ENCODE measurements around the gene BTBD17.

The BTBD17 gene

GRCh38 chr17:74387365-74388218 lies 25.9 kb upstream of the BTBD17 start:
- DNase-seq (ENCODE audit: low read depth), result no peak

- no peak for DNase-seq (ENCODE audit: low read depth)
These were observed 24.7 kb upstream of the BTBD17 start for GRCh38 chr17:74386386-74386785.

- DNase-seq (ENCODE audit: low read depth), result no peak
These were observed 23.5 kb upstream of the BTBD17 start for GRCh38 chr17:74385201-74385600.

GRCh38 chr17:74383141-74383540 lies 21.5 kb upstream of the BTBD17 start:
- no peak for DNase-seq (ENCODE audit: low read depth)

GRCh38 chr17:74380959-74381808 lies 19.5 kb upstream of the BTBD17 start:
- no peak for DNase-seq (ENCODE audit: low read depth)

GRCh38 chr17:74380086-74380958 lies 18.7 kb upstream of the BTBD17 start:
- DNase-seq (ENCODE audit: low read depth), result no peak

GRCh38 chr17:74379495-74380085 lies 17.9 kb upstream of the BTBD17 start:
- DNase-seq (ENCODE audit: low read depth), result peak; percentile 71

- DNase-seq (ENCODE audit: low read depth), result no peak
These were observed 13.2 kb upstream of the BTBD17 start for GRCh38 chr17:74374858-74375257.

GRCh38 chr17:74373838-74374606 lies 12.4 kb upstream of the BTBD17 start:
- DNase-seq (ENCODE audit: low read depth), result no peak

- DNase-seq (ENCODE audit: low read depth), result no peak
These were observed 10.8 kb upstream of the BTBD17 start for GRCh38 chr17:74372426-74372825.

GRCh38 chr17:74371653-74372147 lies 10.0 kb upstream of the BTBD17 start:
- no peak for DNase-seq (ENCODE audit: low read depth)

GRCh38 chr17:74369665-74370490 lies 8.2 kb upstream of the BTBD17 start:
- DNase-seq (ENCODE audit: low read depth), result no peak

GRCh38 chr17:74369221-74369620 lies 7.6 kb upstream of the BTBD17 start:
- peak; percentile 55 for DNase-seq (ENCODE audit: low read depth)

- peak; percentile 44 for DNase-seq (ENCODE audit: low read depth)
These were observed 6.8 kb upstream of the BTBD17 start for GRCh38 chr17:74368341-74369081.

GRCh38 chr17:74367206-74367605 lies 5.5 kb upstream of the BTBD17 start, which contains the start of gene GPR142:
Gene GPR142 (plus strand): TSS chr17:74367506. CDS start chr17:74369541, 2,035 bp downstream.
- DNase-seq (ENCODE audit: low read depth), result no peak

- no peak for DNase-seq (ENCODE audit: low read depth)
These were observed 1.3 kb upstream of the BTBD17 start for GRCh38 chr17:74362810-74363498.

GRCh38 chr17:74362069-74362405 lies 369 bp upstream of the BTBD17 start:
- no peak for DNase-seq (ENCODE audit: low read depth)

- DNase-seq (ENCODE audit: low read depth), result no peak
These were observed 804 bp downstream of the BTBD17 start for GRCh38 chr17:74360899-74361229.

GRCh38 chr17:74359916-74360315 lies 1.8 kb downstream of the BTBD17 start:
- no peak for DNase-seq (ENCODE audit: low read depth)

Measured in stimulated activated CD8-positive, alpha-beta memory T cell treated with anti-CD3 and anti-CD28 coated beads, Interleukin-12 subunit alpha, Interleukin-12 subunit beta, amount 100 ng/mL, for 4 hours (primary cell).